OCI-LY1 (cell line): ENCODE data around the gene AXDND1.

ENCODE experiments used
- CTCF ChIP-seq: fragments of 200-600 bp; sonication (generic), shearing (Covaris generic); IDR thresholded peaks from 2 replicates; pipeline ENCODE4 v1.5.1; 2017; ENCODE audit warnings: mild to moderate bottlenecking, antibody characterized with exemption, low read length, moderate library complexity, mixed read lengths
- EZH2 ChIP-seq: fragments of 200-600 bp; sonication (generic), shearing (Covaris generic); IDR thresholded peaks from 2 replicates; pipeline ENCODE4 v1.8.0; 2017; ENCODE audit warnings: borderline replicate concordance, mixed run types, mild to moderate bottlenecking, antibody characterized with exemption, low read length, moderate library complexity, mixed read lengths

GRCh38 chr1:179589509-179589908 is 223.7 kb downstream of the AXDND1 start:
- TF ChIP-seq CTCF: no peak
- no peak for TF ChIP-seq EZH2
